Measurements from ENCODE around the gene SCAF8.
"Not testable (repeated sequence)": the region's sequence is repeated elsewhere in the genome, so short reads cannot be mapped to it uniquely, and the experiment has no call there.

Gene SCAF8

DNA sequence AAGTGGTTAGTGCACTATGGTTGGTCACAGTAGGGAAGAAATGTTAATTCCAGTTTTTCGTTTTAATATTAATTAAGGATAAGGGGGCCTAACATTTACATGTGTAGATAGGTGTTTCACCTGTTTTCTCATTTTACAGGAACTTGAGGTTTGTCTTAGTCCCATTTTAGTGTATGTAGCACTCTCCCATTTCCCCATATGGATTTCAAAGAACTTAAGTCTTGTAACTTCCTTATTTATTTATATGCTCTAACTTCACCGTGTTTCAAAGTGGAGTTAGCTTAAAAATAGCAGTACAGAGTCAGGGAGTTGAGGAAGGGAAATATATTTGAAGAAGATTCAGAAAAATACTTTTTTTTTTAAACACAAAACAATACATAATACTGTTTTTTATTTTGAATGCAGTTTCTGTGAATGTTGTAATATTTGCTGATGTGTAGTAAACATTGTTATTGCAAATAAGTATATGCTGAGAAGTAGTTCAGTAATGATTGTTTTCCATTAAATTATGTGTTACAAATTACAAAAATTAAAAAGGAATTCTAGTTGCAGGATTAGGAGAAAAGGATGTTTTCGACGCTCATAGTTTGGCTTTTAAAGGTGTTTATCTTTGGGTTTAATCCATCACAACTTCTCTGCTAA lies 3.5 kb downstream of the SCAF8 start:
- DNase-seq (ENCODE audit: low read depth), result no peak

DNA sequence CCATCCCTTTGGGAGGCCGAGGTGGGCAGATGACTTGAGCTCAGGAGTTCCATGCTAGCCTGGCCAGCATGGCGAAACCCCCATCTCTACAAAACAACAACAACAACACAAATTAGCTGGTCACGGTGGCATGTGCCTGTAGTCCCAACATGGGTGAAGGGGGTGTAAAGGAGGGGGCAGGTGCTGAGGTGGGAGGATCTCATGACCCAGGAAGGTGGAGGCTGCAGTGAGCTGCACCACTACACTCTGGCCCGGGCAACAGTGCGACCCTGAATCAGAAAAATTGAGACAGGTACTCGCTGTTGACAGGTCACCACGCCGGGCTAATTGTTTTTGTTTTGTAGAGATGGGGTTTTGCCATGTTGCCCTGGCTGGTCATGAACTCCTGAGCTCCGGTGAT lies 4.2 kb downstream of the SCAF8 start:
- DNase-seq (ENCODE audit: low read depth), result no peak

- no peak for DNase-seq (ENCODE audit: low read depth)
These were observed 5.3 kb downstream of the SCAF8 start for GRCh38 chr6:154738551-154738961.

GRCh38 chr6:154740658-154741057 lies 7.4 kb downstream of the SCAF8 start:
- DNase-seq (ENCODE audit: low read depth), result no peak

DNA sequence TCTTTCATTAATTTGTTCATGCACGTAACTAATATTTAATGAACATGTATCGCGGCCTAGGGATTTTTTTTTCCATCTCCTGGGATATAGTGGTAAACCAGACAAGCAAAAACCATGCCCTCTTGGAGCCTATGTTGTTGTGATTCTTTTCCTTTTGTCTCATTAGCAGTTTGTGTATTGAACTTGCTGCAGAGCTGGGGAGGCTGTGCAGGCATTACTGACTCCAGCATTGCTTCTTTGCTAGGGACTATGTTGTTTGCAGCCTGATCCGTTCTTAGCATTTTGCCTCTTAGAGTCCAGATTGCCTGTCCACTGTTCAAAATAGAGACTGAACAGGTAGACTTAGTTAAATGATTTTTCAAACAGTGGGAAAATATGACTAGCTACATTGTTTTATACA lies 9.7 kb downstream of the SCAF8 start:
- DNase-seq (ENCODE audit: low read depth), result no peak

- not testable (repeated sequence) for DNase-seq (ENCODE audit: low read depth)
These were observed 11.0 kb downstream of the SCAF8 start for GRCh38 chr6:154744029-154744745.

DNA sequence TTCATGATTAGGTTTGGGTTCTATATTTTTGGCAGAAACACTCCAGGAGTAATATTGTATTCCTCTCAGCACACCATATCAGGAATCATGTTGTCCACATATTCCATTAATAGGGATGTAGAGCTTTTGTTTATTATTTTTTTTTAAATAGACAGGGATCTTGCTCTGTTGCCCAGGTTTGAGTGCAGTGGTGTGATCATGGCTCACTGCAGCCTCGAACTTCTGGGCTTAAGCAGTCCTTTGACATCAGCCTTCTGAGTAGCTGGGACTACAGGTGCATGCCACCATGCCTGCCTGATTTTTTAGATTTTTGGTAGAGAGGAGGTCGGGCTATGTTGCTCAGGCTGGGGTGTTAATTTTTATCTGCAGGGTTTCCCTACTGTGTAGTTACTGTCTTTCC lies 12.0 kb downstream of the SCAF8 start:
- no peak for DNase-seq (ENCODE audit: low read depth)

- DNase-seq (ENCODE audit: low read depth), result no peak
These were observed 16.1 kb downstream of the SCAF8 start for GRCh38 chr6:154749341-154749740.

GRCh38 chr6:154751011-154751800 lies 18.0 kb downstream of the SCAF8 start:
- no peak for DNase-seq (ENCODE audit: low read depth)

GRCh38 chr6:154752022-154752421 lies 18.8 kb downstream of the SCAF8 start:
- no peak for DNase-seq (ENCODE audit: low read depth)

- no peak for DNase-seq (ENCODE audit: low read depth)
These were observed 20.9 kb downstream of the SCAF8 start for GRCh38 chr6:154754152-154754551.

DNA sequence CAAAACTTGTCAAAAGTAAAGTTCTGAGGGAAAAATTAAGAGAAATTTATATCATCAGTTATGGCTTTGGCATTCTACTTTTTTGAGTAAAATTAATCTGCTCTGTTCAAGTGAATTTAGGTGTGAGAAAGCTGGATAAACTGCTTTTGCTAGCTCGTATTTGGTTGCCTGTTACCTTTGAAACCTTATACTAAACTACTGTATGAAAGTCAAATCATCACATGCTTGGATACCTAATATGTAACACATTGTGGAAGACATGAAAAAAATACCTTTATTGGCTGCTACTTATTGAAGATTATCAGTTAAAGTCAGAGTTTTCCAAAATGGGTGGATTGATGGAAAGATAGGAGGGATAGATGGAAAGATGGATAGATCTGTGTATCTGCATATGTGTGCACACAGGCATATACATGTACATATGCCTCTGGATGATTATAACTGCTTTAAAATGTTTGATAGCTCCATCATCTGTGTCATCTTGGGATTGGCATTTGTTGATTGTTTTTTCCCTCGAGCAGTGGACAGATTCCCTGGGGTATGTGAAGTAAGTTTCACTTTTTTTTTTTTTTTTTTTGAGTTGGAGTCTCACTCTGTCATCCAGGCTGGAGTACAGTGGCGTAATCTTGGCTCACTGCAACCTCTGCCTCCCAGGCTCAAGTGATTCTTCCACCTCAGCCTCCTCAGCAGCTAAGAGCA lies 24.3 kb downstream of the SCAF8 start:
- no peak for DNase-seq (ENCODE audit: low read depth)

DNA sequence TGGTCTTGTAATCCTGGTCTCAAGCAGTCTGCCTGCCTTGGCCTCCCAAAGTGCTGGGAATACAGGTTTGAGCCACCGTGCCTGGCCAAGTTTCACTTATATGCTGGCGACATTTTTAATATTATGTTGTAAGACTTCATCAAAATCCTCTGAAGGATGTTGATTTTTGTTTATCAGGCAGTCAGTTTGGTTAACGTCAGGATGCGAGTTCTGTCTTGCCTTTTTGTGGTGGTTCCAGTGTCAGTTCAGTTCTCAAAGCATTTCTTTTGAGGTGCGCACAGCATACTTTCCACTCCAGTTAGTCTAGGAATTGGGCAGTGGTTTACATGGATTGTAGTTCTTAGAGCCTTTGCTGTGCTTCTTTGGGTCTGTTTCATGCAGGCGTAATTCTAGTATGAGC lies 24.9 kb downstream of the SCAF8 start:
- DNase-seq (ENCODE audit: low read depth), result no peak

DNA sequence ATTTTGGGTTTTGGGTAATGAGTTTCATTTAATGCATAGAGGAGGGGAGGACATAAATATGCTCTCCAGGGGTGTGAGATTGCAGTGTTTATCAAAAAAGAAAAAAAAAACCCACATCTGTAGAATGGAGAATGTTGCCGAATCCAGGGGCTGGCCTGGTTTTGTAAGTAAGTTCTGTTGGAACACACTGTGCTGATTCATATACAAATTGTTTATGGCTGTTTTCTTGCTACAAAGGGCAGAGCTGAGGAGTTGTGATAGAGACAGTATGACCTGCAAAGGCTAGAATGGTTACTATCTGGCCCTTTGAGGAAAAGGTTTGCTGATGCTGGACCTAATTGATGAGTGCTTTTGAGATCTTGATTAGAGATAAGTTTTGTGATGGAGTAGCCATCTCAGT lies 30.4 kb downstream of the SCAF8 start:
- no peak for DNase-seq (ENCODE audit: low read depth)

DNA sequence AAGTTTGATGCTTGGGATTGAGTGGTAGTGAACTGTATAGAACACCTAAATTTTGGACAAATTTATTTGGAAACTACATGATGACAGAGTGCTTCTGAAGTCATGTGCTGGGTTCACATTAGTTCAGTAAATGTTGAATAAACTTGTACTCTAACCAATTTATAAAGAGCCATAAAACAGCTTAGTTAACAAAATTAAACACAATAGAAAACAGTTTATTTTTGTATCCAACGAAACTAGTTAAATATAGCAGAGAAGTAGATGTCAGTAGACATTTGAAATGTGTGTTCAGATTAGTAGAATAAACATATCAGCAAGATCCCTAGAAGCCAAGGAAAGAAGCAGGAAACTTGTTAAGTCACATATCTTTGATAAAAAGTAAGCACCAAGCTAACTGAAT lies 32.1 kb downstream of the SCAF8 start:
- DNase-seq (ENCODE audit: low read depth), result no peak

GRCh38 chr6:154766288-154766687 lies 33.1 kb downstream of the SCAF8 start:
- DNase-seq (ENCODE audit: low read depth), result no peak

DNA sequence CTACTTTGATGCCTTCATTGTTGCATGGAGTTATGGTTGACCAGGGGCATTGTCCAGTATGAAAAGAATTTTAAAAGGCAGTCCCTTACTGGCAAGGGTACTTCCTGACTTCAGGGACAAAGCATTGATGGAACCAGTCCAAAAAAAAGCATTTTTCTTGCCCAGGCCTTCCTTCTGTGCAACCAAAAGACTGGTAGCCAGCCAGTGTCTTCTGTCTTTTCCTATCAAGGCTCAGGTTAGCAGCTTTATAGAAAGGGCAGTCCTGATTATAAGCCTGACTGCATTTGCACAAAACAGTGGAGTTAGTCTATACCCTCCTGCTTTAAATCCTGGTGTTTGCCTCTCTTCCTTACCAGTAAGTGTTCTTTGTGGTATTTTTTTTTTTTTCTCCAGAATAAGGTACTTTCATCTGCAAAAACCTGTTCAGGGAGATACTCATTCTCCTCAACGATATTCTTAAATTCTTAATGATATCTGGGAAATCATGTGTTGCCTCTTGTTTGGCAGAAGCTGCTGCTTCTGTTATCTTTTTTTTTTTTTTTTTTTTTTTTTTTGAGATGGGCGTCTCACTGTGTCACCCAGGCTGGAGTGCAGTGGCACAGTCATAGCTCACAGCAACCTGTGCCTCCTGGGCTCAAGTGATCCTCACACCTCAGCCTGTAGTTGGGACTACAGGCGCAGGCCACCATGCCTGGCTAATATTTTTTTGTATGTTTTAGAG lies 33.9 kb downstream of the SCAF8 start:
- DNase-seq (ENCODE audit: low read depth), result no peak

DNA sequence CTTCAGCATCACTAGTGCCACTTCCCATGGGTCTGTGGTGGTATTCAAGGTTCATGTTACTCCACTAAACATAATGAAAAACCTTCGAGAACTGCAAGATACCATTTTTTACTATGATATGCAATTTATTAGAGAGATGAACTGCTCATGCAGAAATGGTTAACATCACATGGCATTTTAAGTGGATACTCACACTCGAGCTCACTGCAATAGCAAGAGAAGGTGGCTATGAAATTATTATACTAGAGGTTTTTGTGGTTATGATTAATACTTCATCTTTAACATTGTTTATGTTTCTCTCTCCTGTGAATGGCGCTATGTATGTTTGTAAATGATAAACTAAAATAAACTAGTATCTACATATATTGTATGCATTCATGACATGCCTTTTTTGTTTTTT lies 35.1 kb downstream of the SCAF8 start:
- no peak for DNase-seq (ENCODE audit: low read depth)

GRCh38 chr6:154773610-154774089 lies 40.4 kb downstream of the SCAF8 start:
- no peak for DNase-seq (ENCODE audit: low read depth)

DNA sequence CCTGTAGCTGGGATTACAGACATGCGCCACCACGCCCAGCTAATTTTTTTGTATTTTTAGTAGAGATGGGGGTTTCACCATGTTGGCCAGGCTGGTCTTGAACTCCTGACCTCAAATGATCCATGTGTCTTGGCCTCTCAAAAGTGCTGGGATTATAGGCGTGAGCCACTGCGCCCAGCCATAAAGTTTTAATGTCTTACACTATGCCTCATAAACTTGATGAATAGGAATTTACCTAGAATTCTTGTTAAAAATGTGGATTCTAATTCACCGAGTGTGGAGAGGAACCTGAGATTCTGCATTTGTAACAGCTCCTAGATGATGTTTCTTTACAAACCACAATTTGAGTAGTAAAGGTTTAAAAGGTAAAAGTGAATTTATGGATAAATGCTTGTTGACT lies 45.9 kb downstream of the SCAF8 start:
- not testable (repeated sequence) for DNase-seq (ENCODE audit: low read depth)

GRCh38 chr6:154782193-154782592 lies 49.0 kb downstream of the SCAF8 start:
- no peak for DNase-seq (ENCODE audit: low read depth)

GRCh38 chr6:154783229-154783628 lies 50.0 kb downstream of the SCAF8 start:
- DNase-seq (ENCODE audit: low read depth), result no peak

All from T follicular helper cell (primary cell).